C4-2B (cell line): ENCODE results near the gene SMIM35.

Experiments
- H3K27ac ChIP-seq: fragments of 450-650 bp; 2 replicates; pipeline ENCODE4 v1.5.1; 2017
- ZFX ChIP-seq: fragments of 450-650 bp; IDR thresholded peaks from 2 replicates; pipeline ENCODE4 v1.6.1; 2017
- TF ChIP-seq, protein P1 (sequence below): fragments of 450-650 bp; conservative IDR thresholded peaks from 2 replicates; pipeline ENCODE4 v1.5.1; 2017; ENCODE audit warnings: mild to moderate bottlenecking

SMIM35 gene

DNA sequence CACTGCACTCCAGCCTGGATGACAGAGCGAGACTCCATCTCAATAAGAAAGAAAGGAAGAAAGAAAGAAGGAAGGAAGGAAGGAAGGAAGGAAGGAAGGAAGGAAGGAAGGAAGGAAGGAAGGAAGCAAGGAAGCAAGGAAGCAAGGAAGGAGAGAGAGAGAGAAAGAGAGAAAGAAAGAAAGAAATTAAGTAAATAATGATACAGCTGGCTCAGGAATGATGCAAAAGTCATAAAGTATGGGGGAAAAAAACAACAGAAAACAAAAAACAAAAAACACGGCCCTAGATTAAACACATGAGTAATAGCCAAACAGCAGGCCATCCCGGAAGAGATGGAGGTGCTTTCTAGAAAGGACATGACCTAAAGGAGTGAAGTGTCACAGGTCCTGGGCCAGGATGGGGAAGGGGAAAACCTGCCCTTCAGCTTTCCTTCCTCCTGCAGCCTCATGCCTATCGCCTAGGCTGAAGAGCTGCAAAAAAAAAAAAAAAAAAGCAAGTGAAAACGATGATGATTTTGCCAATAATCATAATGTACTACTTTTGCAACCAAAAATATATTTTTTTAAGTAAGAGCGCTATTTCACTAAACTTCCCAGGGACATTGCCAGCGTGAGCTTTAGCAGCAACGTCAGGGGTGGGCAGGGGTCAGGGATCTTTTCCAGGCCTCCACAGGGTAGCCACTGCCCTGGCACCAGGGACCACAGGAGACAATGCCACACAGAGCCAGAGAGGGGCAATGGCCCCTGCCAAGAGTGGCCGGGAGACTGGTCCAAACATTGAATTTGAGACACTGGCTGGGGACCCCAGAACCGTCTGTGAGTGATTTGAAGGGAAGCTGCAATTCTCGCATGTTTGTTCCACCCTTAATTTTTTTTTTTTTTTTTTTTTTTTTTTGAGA lies 38.0 kb downstream of the SMIM35 start:
- TF ChIP-seq ZFX: no peak
- TF ChIP-seq, protein P1, sequence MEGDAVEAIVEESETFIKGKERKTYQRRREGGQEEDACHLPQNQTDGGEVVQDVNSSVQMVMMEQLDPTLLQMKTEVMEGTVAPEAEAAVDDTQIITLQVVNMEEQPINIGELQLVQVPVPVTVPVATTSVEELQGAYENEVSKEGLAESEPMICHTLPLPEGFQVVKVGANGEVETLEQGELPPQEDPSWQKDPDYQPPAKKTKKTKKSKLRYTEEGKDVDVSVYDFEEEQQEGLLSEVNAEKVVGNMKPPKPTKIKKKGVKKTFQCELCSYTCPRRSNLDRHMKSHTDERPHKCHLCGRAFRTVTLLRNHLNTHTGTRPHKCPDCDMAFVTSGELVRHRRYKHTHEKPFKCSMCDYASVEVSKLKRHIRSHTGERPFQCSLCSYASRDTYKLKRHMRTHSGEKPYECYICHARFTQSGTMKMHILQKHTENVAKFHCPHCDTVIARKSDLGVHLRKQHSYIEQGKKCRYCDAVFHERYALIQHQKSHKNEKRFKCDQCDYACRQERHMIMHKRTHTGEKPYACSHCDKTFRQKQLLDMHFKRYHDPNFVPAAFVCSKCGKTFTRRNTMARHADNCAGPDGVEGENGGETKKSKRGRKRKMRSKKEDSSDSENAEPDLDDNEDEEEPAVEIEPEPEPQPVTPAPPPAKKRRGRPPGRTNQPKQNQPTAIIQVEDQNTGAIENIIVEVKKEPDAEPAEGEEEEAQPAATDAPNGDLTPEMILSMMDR: no peak
- no peak overlapping the region for H3K27ac ChIP-seq

DNA sequence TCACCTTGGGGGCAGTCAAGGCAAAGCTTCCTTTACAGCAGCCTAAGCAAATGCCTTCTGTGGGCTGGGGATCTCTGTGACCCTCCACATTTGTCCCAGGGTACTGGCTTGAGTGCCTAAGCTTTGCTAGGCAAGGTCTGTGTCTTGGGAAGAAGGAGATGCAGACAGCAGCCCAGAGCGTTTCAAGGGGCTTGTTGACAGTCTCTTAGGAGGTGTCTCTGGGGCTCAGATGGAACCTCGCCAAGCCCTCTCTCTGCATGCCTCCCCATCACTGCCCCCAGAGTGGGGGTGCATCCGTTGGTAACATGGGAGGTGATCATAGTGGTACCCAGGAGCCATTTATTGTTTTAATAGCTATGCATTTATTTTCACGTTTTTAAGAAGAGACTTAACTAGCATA lies 39.0 kb downstream of the SMIM35 start:
- TF ChIP-seq ZFX: no peak
- TF ChIP-seq, protein P1: no peak
- H3K27ac ChIP-seq: no peak overlapping the region

- no peak overlapping the region for H3K27ac ChIP-seq
- no peak for TF ChIP-seq ZFX
Measured at GRCh38 chr11:118046964-118047700, 39.6 kb downstream of the SMIM35 start.

DNA sequence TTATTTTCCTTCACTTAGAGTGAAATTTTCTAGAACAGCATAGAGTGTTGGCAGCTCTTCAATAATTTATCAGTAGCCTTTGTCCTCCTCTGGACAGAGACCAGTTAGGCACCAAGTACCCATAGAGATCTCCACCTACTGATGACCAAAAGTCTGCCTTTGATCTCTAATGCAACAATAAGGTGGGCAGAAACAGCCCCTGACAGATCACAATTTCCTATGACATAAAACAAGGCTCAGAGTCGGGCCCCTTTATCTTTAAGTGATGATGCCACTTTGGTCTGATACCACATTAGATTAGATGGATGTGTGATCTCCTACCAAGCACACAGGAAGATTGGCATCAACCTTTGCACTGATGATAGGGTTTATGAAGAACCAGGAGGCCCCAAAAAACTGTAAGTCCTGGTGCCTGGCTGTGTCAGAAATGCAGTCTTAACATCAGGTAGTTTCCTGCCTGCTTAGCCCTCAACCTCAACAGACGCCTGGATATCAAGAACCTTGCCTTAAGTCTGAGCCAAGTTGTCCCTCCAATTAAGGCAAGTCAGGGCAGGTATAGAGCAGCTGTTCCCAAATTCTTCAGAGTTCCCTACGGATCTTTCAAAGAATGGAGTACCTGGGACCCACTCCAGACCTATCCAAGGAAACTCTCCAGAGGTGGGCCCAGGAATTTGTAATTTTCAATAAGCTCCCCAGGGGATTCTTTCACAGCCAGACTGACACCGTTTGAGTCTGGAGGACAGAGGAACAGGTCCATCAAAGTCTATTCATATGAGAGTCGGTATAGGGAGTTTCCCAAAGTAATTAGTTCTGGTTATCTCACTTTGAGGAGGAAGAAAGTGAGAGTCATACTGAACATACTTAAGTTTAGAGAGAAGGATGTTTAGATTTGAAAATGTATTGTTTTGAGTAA lies 40.5 kb downstream of the SMIM35 start:
- no peak overlapping the region for H3K27ac ChIP-seq
- TF ChIP-seq, protein P1: no peak
- TF ChIP-seq ZFX: no peak

GRCh38 chr11:118045191-118045590 lies 41.6 kb downstream of the SMIM35 start:
- H3K27ac ChIP-seq: no peak overlapping the region
- TF ChIP-seq ZFX: no peak
- TF ChIP-seq, protein P1: no peak

GRCh38 chr11:118042796-118043195 lies 44.0 kb downstream of the SMIM35 start:
- TF ChIP-seq ZFX: no peak
- TF ChIP-seq, protein P1: no peak
- H3K27ac ChIP-seq: no peak overlapping the region

DNA sequence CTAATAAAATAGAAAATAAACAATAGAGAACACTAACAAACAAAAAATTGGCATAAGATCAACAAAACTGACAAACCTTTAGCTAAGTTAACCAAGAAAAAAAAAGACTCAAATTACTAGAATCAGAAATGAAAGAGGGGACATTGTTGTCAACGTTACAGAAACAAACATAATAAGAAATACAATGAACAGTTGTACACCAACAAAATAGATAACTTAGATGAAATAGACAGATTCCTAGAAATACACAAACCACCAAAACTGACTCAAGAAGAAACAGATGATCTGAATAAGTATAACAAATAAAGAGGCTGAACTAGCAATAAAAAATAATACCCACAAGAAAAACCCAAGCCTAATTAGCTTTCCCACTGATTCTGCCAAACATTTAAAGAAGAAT lies 44.6 kb downstream of the SMIM35 start:
- no peak overlapping the region for H3K27ac ChIP-seq
- TF ChIP-seq, protein P1: no peak
- no peak for TF ChIP-seq ZFX
